Measurements from ENCODE around the gene PTPRN.
A peak's percentile ranks its signal among the peaks of the same experiment; 100 is the strongest.

PTPRN gene

DNA sequence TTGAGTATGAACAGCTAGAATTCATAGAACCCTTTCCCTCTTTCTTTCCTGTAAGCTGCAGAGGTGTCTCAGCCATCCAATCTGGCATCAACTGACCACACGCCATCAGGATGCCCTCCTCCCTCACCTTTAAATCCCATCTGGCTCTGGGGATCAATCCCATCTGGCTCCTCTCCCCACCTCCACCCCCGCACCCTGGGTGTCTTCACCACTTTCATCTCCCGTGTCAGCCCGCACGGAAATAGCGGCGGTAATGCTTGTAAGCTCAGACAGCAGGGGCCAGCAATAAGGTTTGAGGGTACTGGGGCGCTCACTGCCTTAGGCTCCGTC is 56.7 kb downstream of the PTPRN start:
- no peaks in the 10 kb centered on the region for H4K20me1 ChIP-seq (ENCODE audit: insufficient read depth, low read length)
- peak overlapping the region; percentile 83 for H3K4me3 ChIP-seq (ENCODE audit: low read depth, low read length, poor library complexity, severe bottlenecking)
- H3K4me2 ChIP-seq (ENCODE audit: low read length) = peak overlapping the region; percentile 79
- no peak for TF ChIP-seq EZH2 (IDR thresholded peaks at IDR 0.05; ENCODE audit: borderline replicate concordance, low read length)
- TF ChIP-seq, protein P1, sequence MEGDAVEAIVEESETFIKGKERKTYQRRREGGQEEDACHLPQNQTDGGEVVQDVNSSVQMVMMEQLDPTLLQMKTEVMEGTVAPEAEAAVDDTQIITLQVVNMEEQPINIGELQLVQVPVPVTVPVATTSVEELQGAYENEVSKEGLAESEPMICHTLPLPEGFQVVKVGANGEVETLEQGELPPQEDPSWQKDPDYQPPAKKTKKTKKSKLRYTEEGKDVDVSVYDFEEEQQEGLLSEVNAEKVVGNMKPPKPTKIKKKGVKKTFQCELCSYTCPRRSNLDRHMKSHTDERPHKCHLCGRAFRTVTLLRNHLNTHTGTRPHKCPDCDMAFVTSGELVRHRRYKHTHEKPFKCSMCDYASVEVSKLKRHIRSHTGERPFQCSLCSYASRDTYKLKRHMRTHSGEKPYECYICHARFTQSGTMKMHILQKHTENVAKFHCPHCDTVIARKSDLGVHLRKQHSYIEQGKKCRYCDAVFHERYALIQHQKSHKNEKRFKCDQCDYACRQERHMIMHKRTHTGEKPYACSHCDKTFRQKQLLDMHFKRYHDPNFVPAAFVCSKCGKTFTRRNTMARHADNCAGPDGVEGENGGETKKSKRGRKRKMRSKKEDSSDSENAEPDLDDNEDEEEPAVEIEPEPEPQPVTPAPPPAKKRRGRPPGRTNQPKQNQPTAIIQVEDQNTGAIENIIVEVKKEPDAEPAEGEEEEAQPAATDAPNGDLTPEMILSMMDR (IDR thresholded peaks at IDR 0.05; ENCODE audit: low read length) = no peak
- peak overlapping the region; percentile 89 for H3K9ac ChIP-seq (ENCODE audit: low read length)
- no peaks in the 10 kb centered on the region for H3K27me3 ChIP-seq (ENCODE audit: insufficient read depth, low read length)
- no peaks in the 10 kb centered on the region for H3K79me2 ChIP-seq (ENCODE audit: insufficient read depth, low read length)
- H3K4me1 ChIP-seq (ENCODE audit: insufficient read depth, low read length, severe bottlenecking) = peaks cover 65% of the 10 kb centered on the region
- H2AFZ ChIP-seq (ENCODE audit: low read length) = no peak overlapping the region
- peaks cover 45% of the 10 kb centered on the region for H3K36me3 ChIP-seq (ENCODE audit: insufficient read depth, low read length)
- H3K27ac ChIP-seq (ENCODE audit: low read depth, low read length, poor library complexity, severe bottlenecking) = peak overlapping the region; percentile 98
- H3K9me3 ChIP-seq (ENCODE audit: low read length) = no peaks in the 10 kb centered on the region
- H3F3A ChIP-seq (ENCODE audit: insufficient read depth, low read length) = 0 out of 2 replicates have a peak, but pooled peaks cover 5% of the 10 kb centered on the region
- no peaks in the 10 kb centered on the region for H3K9me2 ChIP-seq (ENCODE audit: low read depth, low read length)

DNA sequence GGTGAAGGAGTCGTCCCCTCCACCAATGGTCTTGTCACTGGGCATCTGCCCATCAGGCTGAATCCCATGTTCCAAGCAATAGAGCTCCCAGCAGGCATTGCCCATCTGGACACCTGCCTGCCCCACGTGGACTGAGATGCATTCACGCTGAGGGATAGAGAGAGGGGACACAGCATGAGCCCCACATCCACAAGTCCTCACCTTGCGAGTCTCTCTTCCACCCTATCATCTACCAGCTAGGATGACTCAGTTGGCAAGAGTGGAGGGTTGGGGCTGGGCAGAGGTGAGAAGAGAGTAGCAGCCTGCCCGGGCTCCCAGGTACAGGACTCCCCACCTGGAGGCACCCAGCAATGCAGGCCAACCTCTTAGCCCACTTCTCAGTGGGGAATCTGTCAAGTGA is 57.1 kb downstream of the PTPRN start:
- no peaks in the 10 kb centered on the region for H3K9me3 ChIP-seq (ENCODE audit: low read length)
- H3K9ac ChIP-seq (ENCODE audit: low read length) = peak overlapping the region; percentile 89
- peaks cover 70% of the 10 kb centered on the region for H3K4me1 ChIP-seq (ENCODE audit: insufficient read depth, low read length, severe bottlenecking)
- TF ChIP-seq EZH2 (IDR thresholded peaks at IDR 0.05; ENCODE audit: borderline replicate concordance, low read length) = no peak
- TF ChIP-seq, protein P1 (IDR thresholded peaks at IDR 0.05; ENCODE audit: low read length) = no peak
- no peaks in the 10 kb centered on the region for H4K20me1 ChIP-seq (ENCODE audit: insufficient read depth, low read length)
- H3K27me3 ChIP-seq (ENCODE audit: insufficient read depth, low read length) = no peaks in the 10 kb centered on the region
- H3K79me2 ChIP-seq (ENCODE audit: insufficient read depth, low read length) = no peaks in the 10 kb centered on the region
- peaks cover 48% of the 10 kb centered on the region for H3K36me3 ChIP-seq (ENCODE audit: insufficient read depth, low read length)
- H3F3A ChIP-seq (ENCODE audit: insufficient read depth, low read length) = 0 out of 2 replicates have a peak, but pooled peaks cover 5% of the 10 kb centered on the region
- H3K27ac ChIP-seq (ENCODE audit: low read depth, low read length, poor library complexity, severe bottlenecking) = peak overlapping the region; percentile 98
- H2AFZ ChIP-seq (ENCODE audit: low read length) = no peak overlapping the region
- H3K4me2 ChIP-seq (ENCODE audit: low read length) = peak overlapping the region; percentile 79
- no peaks in the 10 kb centered on the region for H3K9me2 ChIP-seq (ENCODE audit: low read depth, low read length)
- H3K4me3 ChIP-seq (ENCODE audit: low read depth, low read length, poor library complexity, severe bottlenecking) = peak overlapping the region; percentile 83

DNA sequence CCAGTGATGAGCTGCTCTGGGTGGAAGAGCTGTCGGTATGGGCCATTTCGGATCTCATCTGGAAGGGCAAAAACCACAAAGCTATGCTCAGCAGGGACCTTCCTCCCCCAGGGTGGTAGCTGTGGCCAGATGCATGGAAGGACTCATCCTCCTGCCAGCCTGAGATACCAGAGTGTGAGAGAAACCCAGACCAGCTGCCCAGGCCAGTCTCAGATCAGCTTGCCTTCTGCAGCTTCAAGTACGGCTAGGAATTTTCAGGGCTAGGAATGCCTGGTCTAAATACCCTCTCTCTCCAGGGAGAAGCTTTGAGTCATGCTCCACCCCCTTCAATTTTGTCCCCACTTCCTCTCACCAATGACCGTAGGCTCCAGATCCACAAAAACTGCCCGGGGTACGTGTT is 57.5 kb downstream of the PTPRN start:
- TF ChIP-seq, protein P1 (IDR thresholded peaks at IDR 0.05; ENCODE audit: low read length) = no peak
- Histone ChIP-seq H3K36me3 (ENCODE audit: insufficient read depth, low read length) (peaks cover 48% of the 10 kb centered on the region), H3K9me3 (ENCODE audit: low read length) (no peaks in the 10 kb centered on the region), H4K20me1 (ENCODE audit: insufficient read depth, low read length) (no peaks in the 10 kb centered on the region), H3K4me2 (ENCODE audit: low read length) (peak overlapping the region; percentile 79), H3K4me3 (ENCODE audit: low read depth, low read length, poor library complexity, severe bottlenecking) (peak overlapping the region; percentile 83), H2AFZ (ENCODE audit: low read length) (no peak overlapping the region), H3K4me1 (ENCODE audit: insufficient read depth, low read length, severe bottlenecking) (peaks cover 74% of the 10 kb centered on the region), H3K79me2 (ENCODE audit: insufficient read depth, low read length) (no peaks in the 10 kb centered on the region), H3K27ac (ENCODE audit: low read depth, low read length, poor library complexity, severe bottlenecking) (peak overlapping the region; percentile 98), H3K27me3 (ENCODE audit: insufficient read depth, low read length) (no peaks in the 10 kb centered on the region), H3K9me2 (ENCODE audit: low read depth, low read length) (no peaks in the 10 kb centered on the region), H3F3A (ENCODE audit: insufficient read depth, low read length) (0 out of 2 replicates have a peak, but pooled peaks cover 5% of the 10 kb centered on the region), H3K9ac (ENCODE audit: low read length) (peak overlapping the region; percentile 89; the same call in 1 of the 2 replicates)
